Measurements from ENCODE around the gene KMT5C.

DNA sequence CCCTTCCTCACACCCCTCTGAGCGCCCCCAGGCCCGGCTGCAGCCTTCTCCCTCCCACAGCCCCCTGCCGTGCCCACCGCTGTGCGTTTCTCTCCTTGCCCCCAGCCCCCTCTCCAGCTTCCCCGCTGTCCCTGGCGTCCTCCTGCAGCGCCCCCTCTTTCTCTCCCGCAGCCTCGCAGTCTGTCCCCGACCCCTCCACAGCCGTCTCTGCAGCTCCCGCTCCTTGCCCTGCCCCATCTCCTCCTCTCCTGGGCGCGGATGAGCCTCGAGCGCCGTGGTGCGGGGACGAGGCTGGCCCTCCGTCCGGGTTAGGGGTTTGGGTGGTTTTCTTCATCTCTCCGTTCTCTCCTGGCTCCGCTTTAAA is 1.1 kb downstream of the KMT5C start:
- TF ChIP-seq EZH2 (IDR thresholded peaks at IDR 0.05; ENCODE audit: insufficient read depth, poor library complexity, severe bottlenecking) (no peak), EZH2phosphoT487 (IDR thresholded peaks at IDR 0.05; ENCODE audit: insufficient read depth, low read depth) (no peak)

Data from GM23248 (cell line).